Cardiac muscle cell (in vitro differentiated cells and primary cell): Measurements from ENCODE around the gene MRTFA. TPM values are rescaled to one million over a fixed set of nuclear protein-coding genes. Genes with fewer than 3 reads are reported as not detected.

Experiments
- DNase-seq, 2 donors: peaks; one replicate each; pipeline versions ENCODE4 v3.0.0 to v3.0.0-alpha.2; 2010 to 2017; ENCODE audit warnings: low read depth in 1 of 2, low spot score in 1 of 2
- H3K27ac ChIP-seq: fragments of 200-600 bp; sonication (generic); 2 replicates; pipeline ENCODE4 v1.5.1; 2016
- H3K27me3 ChIP-seq: fragments of 200-600 bp; sonication (generic); 2 replicates; pipeline ENCODE4 v1.6.0; 2016; ENCODE audit warnings: control low read depth
- H3K36me3 ChIP-seq: fragments of 200-600 bp; sonication (generic); 2 replicates; pipeline ENCODE4 v1.5.1; 2016; ENCODE audit warnings: control low read depth
- H3K4me1 ChIP-seq: fragments of 200-600 bp; sonication (generic); 2 replicates; pipeline ENCODE4 v1.8.1; 2017; ENCODE audit warnings: low read depth, mild to moderate bottlenecking, mixed run types
- H3K4me3 ChIP-seq: fragments of 200-600 bp; sonication (generic); 2 replicates; pipeline ENCODE4 v1.5.1; 2016; ENCODE audit warnings: mild to moderate bottlenecking
- H3K9me3 ChIP-seq: fragments of 200-600 bp; sonication (generic); 2 replicates; pipeline ENCODE4 v1.5.1; 2017; ENCODE audit warnings: low read depth, mild to moderate bottlenecking, control low read depth
- polyA plus RNA-seq: library from polyadenylated mRNA; unstranded; fragments of >200 nt; fragmentation: Nextera tagmentation; extraction: Ambion mirVana; gene quantifications from 2 replicates; pipeline ENCODE4 v1.2.1, GENCODE V29; 2016
- total RNA-seq: library from RNA; depleted of rRNA; stranded (reverse); fragments of >200 nt; gene quantifications from 2 replicates; pipeline ENCODE4 v1.2.3, GENCODE V29; 2016
- TF ChIP-seq, protein P1 (sequence below): IDR thresholded peaks from 2 replicates; pipeline ENCODE4 v1.5.1; 2012; ENCODE audit warnings: low read depth, mild to moderate bottlenecking, low read length

MRTFA gene
- total and polyA plus RNA-seq, 2 experiments from 2014 or later: 32.6 to 116 TPM

DNA sequence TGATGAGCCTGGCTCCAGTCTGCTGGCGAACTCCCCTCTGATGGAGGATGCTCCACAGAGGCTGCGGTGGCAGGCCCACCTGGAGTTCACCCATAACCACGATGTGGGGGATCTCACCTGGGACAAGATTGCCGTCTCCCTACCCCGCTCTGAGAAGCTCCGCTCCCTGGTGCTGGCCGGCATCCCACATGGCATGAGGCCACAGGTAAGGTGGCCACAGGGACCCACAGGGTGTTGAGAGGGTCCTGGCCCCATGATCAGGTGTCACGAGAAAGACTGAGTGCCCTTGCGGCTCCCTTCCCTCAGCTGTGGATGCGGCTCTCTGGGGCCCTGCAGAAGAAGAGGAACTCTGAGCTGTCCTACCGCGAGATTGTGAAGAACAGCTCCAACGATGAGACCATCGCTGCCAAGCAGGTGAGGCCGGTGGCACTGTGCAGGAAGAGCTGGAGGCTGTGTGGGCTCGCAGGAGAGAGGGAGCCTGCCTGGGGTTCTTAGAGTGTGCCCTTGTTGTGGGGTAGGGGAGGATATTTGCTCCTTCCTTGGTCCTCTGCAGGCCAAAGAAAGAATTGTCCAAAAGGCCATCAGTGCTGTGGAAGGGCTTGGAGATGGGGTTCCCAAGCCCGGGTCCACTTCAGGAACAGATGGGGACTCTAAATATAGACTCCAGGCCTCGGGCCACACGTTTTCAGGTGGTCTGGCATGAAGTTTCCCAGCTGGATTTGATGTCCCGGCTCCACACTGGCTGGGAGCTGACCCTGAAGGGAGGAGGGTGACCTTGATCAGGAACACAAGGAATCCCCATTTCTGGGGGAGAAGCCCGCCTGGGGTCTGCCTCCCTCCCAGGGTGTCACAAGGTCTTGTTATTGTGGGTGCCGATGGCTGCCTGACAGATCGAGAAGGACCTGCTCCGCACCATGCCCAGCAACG, 232.0 kb downstream of the MRTFA start:
- Histone ChIP-seq H3K27me3 (no peaks in the 10 kb centered on the region), H3K9me3 (no peaks in the 10 kb centered on the region), H3K4me3 (no peak overlapping the region), H3K36me3 (peaks cover 17% of the 10 kb centered on the region), H3K4me1 (peaks cover 12% of the 10 kb centered on the region), H3K27ac (peak overlapping the region; percentile 39)
- DNase-seq: peak in 1 of 2 donors; percentile 25
- TF ChIP-seq, protein P1, sequence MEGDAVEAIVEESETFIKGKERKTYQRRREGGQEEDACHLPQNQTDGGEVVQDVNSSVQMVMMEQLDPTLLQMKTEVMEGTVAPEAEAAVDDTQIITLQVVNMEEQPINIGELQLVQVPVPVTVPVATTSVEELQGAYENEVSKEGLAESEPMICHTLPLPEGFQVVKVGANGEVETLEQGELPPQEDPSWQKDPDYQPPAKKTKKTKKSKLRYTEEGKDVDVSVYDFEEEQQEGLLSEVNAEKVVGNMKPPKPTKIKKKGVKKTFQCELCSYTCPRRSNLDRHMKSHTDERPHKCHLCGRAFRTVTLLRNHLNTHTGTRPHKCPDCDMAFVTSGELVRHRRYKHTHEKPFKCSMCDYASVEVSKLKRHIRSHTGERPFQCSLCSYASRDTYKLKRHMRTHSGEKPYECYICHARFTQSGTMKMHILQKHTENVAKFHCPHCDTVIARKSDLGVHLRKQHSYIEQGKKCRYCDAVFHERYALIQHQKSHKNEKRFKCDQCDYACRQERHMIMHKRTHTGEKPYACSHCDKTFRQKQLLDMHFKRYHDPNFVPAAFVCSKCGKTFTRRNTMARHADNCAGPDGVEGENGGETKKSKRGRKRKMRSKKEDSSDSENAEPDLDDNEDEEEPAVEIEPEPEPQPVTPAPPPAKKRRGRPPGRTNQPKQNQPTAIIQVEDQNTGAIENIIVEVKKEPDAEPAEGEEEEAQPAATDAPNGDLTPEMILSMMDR: no peak

DNA sequence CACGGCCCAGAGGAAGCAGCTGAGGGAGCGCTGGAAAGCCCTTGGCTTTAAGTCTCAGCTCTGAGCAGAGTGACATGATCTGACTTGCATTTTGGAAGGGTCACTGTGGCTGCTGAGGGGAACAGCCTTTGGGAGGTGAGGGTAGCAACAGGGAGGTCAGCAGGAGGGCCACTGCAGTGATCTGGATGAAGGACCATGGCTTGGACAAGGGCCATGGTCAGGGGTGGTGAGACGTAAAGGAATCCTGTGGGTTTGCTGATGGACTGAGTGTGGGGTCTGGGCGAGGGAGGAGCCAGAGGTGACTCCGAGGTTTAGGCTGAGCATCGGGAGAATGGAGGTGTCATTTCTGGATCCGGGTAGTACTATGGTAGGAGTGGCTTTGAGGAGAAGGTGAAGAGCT, 232.9 kb downstream of the MRTFA start:
- TF ChIP-seq, protein P1: no peak

DNA sequence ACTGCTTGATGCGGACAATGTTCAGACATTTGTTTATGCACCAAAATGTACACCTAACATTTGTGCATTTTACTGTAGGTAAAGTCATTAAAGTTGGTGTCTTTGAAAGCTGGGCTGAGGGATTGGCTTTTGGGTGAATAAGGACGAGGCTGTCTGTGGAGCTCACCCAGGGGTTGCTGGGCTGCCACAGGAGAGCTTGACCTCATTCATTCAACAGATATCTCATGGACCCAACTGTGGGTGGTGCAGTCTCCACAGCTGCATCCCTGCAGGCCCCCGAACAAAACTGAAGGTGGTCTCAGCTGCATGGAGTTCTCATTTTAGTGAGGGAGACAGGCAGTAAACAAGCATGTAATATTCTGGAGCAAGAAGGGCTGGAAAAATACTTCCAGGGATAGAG, 233.4 kb downstream of the MRTFA start:
- Histone ChIP-seq H3K27ac (no peak overlapping the region), H3K36me3 (peaks cover 15% of the 10 kb centered on the region), H3K9me3 (no peaks in the 10 kb centered on the region), H3K27me3 (no peaks in the 10 kb centered on the region), H3K4me3 (no peak overlapping the region), H3K4me1 (peaks cover 13% of the 10 kb centered on the region)
- TF ChIP-seq, protein P1: no peak
- DNase-seq: no peak

More for the DNA sequence above, 232.9 kb downstream of the MRTFA start:
- Histone ChIP-seq H3K36me3 (peaks cover 15% of the 10 kb centered on the region), H3K9me3 (no peaks in the 10 kb centered on the region), H3K27ac (no peak overlapping the region), H3K27me3 (no peaks in the 10 kb centered on the region), H3K4me3 (no peak overlapping the region), H3K4me1 (peaks cover 13% of the 10 kb centered on the region)
- DNase-seq: no peak

DNA sequence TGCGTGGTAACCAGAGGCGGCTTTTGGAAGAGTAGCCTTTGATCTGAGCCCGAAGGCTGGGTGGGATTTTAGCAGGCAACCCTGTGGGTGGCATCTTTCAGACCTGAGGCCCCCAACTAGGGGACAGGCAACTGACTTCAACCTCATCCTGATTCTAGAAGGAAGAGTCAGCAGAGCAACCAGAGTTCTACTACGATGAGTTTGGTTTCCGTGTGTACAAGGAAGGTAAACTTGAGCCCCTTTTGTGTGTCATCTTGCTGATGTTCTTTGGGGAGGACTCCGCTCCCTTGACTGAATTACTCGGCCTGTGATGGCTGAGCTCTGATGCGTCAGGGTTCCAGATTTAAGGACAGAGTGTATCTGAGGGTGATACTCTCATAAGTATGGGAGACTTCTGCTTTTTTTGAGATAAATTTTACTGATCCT, 234.5 kb downstream of the MRTFA start:
- H3K36me3 ChIP-seq: peaks cover 15% of the 10 kb centered on the region
- no peaks in the 10 kb centered on the region for H3K9me3 ChIP-seq
- no peak for DNase-seq
- TF ChIP-seq, protein P1: no peak
- H3K4me3 ChIP-seq: no peak overlapping the region
- no peak overlapping the region for H3K27ac ChIP-seq
- H3K4me1 ChIP-seq: peaks cover 13% of the 10 kb centered on the region
- no peaks in the 10 kb centered on the region for H3K27me3 ChIP-seq

DNA sequence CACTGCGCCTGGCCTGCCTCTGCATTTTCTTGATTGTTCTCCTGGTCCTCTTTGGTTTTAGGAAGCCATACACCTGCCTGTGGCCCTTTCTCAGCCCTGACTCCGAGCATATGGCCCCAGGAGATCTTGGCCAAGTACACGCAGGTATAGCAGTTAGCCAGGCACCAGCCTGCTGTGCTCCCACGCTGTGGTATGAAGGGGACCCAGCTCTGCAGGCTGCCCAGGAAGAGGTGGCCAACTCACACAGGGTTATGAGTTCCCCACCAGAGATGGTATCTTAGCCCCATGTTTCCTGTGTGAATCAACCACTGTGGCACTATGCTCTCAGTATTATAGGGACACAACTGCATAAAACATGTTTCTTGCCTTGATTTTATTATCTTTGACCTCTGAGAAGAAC, 235.0 kb downstream of the MRTFA start:
- peaks cover 13% of the 10 kb centered on the region for H3K4me1 ChIP-seq
- H3K4me3 ChIP-seq: no peak overlapping the region
- H3K27ac ChIP-seq: no peak overlapping the region
- TF ChIP-seq, protein P1: no peak
- H3K9me3 ChIP-seq: no peaks in the 10 kb centered on the region
- no peak for DNase-seq
- H3K27me3 ChIP-seq: no peaks in the 10 kb centered on the region
- peaks cover 11% of the 10 kb centered on the region for H3K36me3 ChIP-seq
